ENCODE measurements around the gene BMPR1B. TPM values are rescaled to one million over a fixed set of nuclear protein-coding genes. Genes with fewer than 3 reads are reported as not detected.
"Not testable (repeated sequence)": the region's sequence is repeated elsewhere in the genome, so short reads cannot be mapped to it uniquely, and the experiment has no call there.

Gene BMPR1B
- total and polyA plus RNA-seq, 2 donors from 2014 or later = 4.1 to 5.5 TPM

GRCh38 chr4:95129031-95129430, 371.3 kb downstream of the BMPR1B start:
- TF ChIP-seq CTCF (IDR thresholded peaks at IDR 0.05; ENCODE audit: borderline replicate concordance, extremely low read depth, insufficient read depth) = no peak
- Histone ChIP-seq H3K9ac (ENCODE audit: low read length in 3 of 3) (no peak overlapping the region), H3K27ac (ENCODE audit: low read depth in 2 of 2, low read length in 2 of 2) (no peak overlapping the region), H3K36me3 (ENCODE audit: control insufficient read depth in 2 of 3, insufficient read depth in 3 of 3, low read length in 3 of 3) (peaks cover 0 to 2% (median 0%) of the 10 kb centered on the region in 3 donors), H3K4me1 (ENCODE audit: control insufficient read depth in 2 of 3, insufficient read depth in 2 of 3, low read depth in 1 of 3, low read length in 3 of 3) (no peaks in the 10 kb centered on the region), H3K9me3 (ENCODE audit: control insufficient read depth in 2 of 3, insufficient read depth in 1 of 3, low read length in 3 of 3) (no peaks in the 10 kb centered on the region), H3K4me3 (ENCODE audit: low read length in 3 of 3) (no peak overlapping the region), H3K27me3 (ENCODE audit: control insufficient read depth, insufficient read depth, low read length) (no peaks in the 10 kb centered on the region)
- FAIRE-seq = no peak
- DNase-seq = no peak
- intact Hi-C loops (cut with DNase I) = no loop called here

GRCh38 chr4:95129821-95130311, 372.1 kb downstream of the BMPR1B start:
- FAIRE-seq = peak; percentile 52
- Histone ChIP-seq H3K27ac (ENCODE audit: low read depth in 2 of 2, low read length in 2 of 2) (no peak overlapping the region), H3K9me3 (ENCODE audit: control insufficient read depth in 2 of 3, insufficient read depth in 1 of 3, low read length in 3 of 3) (no peaks in the 10 kb centered on the region), H3K4me3 (ENCODE audit: low read length in 3 of 3) (no peak overlapping the region), H3K9ac (ENCODE audit: low read length in 3 of 3) (no peak overlapping the region), H3K27me3 (ENCODE audit: control insufficient read depth, insufficient read depth, low read length) (no peaks in the 10 kb centered on the region), H3K36me3 (ENCODE audit: control insufficient read depth in 2 of 3, insufficient read depth in 3 of 3, low read length in 3 of 3) (peaks cover 0 to 2% (median 0%) of the 10 kb centered on the region in 3 donors), H3K4me1 (ENCODE audit: control insufficient read depth in 2 of 3, insufficient read depth in 2 of 3, low read depth in 1 of 3, low read length in 3 of 3) (no peaks in the 10 kb centered on the region)
- peak in 1 of 5 donors; percentile 18 for DNase-seq
- TF ChIP-seq CTCF (IDR thresholded peaks at IDR 0.05; ENCODE audit: borderline replicate concordance, extremely low read depth, insufficient read depth) = no peak
- intact Hi-C loops (cut with DNase I) = no loop called here

GRCh38 chr4:95134016-95134415, 376.3 kb downstream of the BMPR1B start:
- DNase-seq; H3K9me3 ChIP-seq (ENCODE audit: control insufficient read depth in 2 of 3, insufficient read depth in 1 of 3, low read length in 3 of 3); H3K4me1 ChIP-seq (ENCODE audit: control insufficient read depth in 2 of 3, insufficient read depth in 2 of 3, low read depth in 1 of 3, low read length in 3 of 3); FAIRE-seq; H3K4me3 ChIP-seq (ENCODE audit: low read length in 3 of 3); H3K27ac ChIP-seq (ENCODE audit: low read depth in 2 of 2, low read length in 2 of 2); H3K27me3 ChIP-seq (ENCODE audit: control insufficient read depth, insufficient read depth, low read length); H3K9ac ChIP-seq (ENCODE audit: low read length in 3 of 3); intact Hi-C loops (cut with DNase I); H3K36me3 ChIP-seq (ENCODE audit: control insufficient read depth in 2 of 3, insufficient read depth in 3 of 3, low read length in 3 of 3): not testable (repeated sequence)

GRCh38 chr4:95139424-95139823, 381.7 kb downstream of the BMPR1B start:
- H3K9ac ChIP-seq (ENCODE audit: low read length in 3 of 3); H3K27me3 ChIP-seq (ENCODE audit: control insufficient read depth, insufficient read depth, low read length); H3K9me3 ChIP-seq (ENCODE audit: control insufficient read depth in 2 of 3, insufficient read depth in 1 of 3, low read length in 3 of 3); DNase-seq; H3K4me3 ChIP-seq (ENCODE audit: low read length in 3 of 3); intact Hi-C loops (cut with DNase I); H3K27ac ChIP-seq (ENCODE audit: low read depth in 2 of 2, low read length in 2 of 2); H3K4me1 ChIP-seq (ENCODE audit: control insufficient read depth in 2 of 3, insufficient read depth in 2 of 3, low read depth in 1 of 3, low read length in 3 of 3); H3K36me3 ChIP-seq (ENCODE audit: control insufficient read depth in 2 of 3, insufficient read depth in 3 of 3, low read length in 3 of 3); FAIRE-seq: not testable (repeated sequence)

Measured in kidney (tissue), 14 donors.